IMR-90 (cell line): ENCODE measurements around the gene ROCK2. TPM values are rescaled to one million over a fixed set of nuclear protein-coding genes. Genes with fewer than 3 reads are reported as not detected.

Experiments used
- ATAC-seq: fragments of 200-7000 bp; cut with Tn5 transposase; 2 replicates; pipeline ENCODE4 v1.9.1; 2020; ENCODE audit warnings: low read depth, mild to moderate bottlenecking, moderate library complexity
- BruUV-seq: library from RNA; stranded (reverse); fragments of 400-500 nt; replicated peaks from 2 replicates; lab custom pipeline; 2021; lab: Mats Ljungman, UMichigan
- CTCF ChIA-PET: fragments of 300-600 bp; formaldehyde crosslinking; extraction: SDS; loops from one replicate; lab custom pipeline; 2021; ENCODE audit warnings: antibody characterized with exemption; lab: Yijun Ruan, JAX
- POLR2A ChIA-PET: fragments of 300-600 bp; sonication (Branson Sonifier 250); formaldehyde crosslinking; loops from one replicate; lab custom pipeline; 2022; ENCODE audit warnings: antibody characterized with exemption; ENCODE audit not compliant: unreplicated experiment; lab: Charles Lee
- DNase-seq: peaks from one replicate; pipeline ENCODE4 v3.0.0; 2013
- H2AFZ ChIP-seq: replicated peaks from 2 replicates; pipeline ENCODE3; 2013; ENCODE audit warnings: low read length, mild to moderate bottlenecking; ENCODE audit not compliant: poor library complexity
- H2AK5ac ChIP-seq: 2 replicates; pipeline ENCODE4 v1.6.1; 2013; ENCODE audit warnings: low read depth, low read length, inconsistent platforms
- H2AK9ac ChIP-seq: replicated peaks from 2 replicates; pipeline ENCODE3; 2013; ENCODE audit warnings: mild to moderate bottlenecking, low read depth, low read length, moderate library complexity; ENCODE audit not compliant: poor library complexity
- H2BK120ac ChIP-seq: 2 replicates; pipeline ENCODE4 v1.6.1; 2013; ENCODE audit warnings: low read depth, low read length, inconsistent platforms
- H2BK15ac ChIP-seq: 3 replicates; pipeline ENCODE4 v1.6.1; 2013; ENCODE audit warnings: low read depth, low read length, inconsistent platforms
- H2BK20ac ChIP-seq: 2 replicates; pipeline ENCODE4 v1.6.1; 2013; ENCODE audit warnings: low read depth, mild to moderate bottlenecking, inconsistent platforms, low read length, moderate library complexity
- H2BK5ac ChIP-seq: 2 replicates; pipeline ENCODE4 v1.6.1; 2013; ENCODE audit warnings: mild to moderate bottlenecking, low read depth, low read length, inconsistent platforms; ENCODE audit not compliant: poor library complexity, severe bottlenecking
- H3K14ac ChIP-seq: replicated peaks from 2 replicates; pipeline ENCODE4 v1.6.1; 2013; ENCODE audit warnings: low read depth, low read length, inconsistent platforms
- H3K18ac ChIP-seq: 2 replicates; pipeline ENCODE4 v1.6.1; 2013; ENCODE audit warnings: low read depth, low read length, control low read depth
- H3K23ac ChIP-seq: 2 replicates; pipeline ENCODE4 v1.6.1; 2013; ENCODE audit warnings: low read depth, low read length, inconsistent platforms
- H3K27ac ChIP-seq: 2 replicates; pipeline ENCODE4 v1.5.1; 2013; ENCODE audit warnings: mild to moderate bottlenecking, control low read depth, low read length; ENCODE audit not compliant: insufficient read depth
- H3K27me3 ChIP-seq: 2 replicates; pipeline ENCODE4 v1.6.1; 2013; ENCODE audit warnings: low read length; ENCODE audit not compliant: control insufficient read depth, insufficient read depth
- H3K36me3 ChIP-seq: 2 replicates; pipeline ENCODE4 v1.6.1; 2013; ENCODE audit warnings: low read length, mixed read lengths; ENCODE audit not compliant: control insufficient read depth, insufficient read depth
- H3K4ac ChIP-seq: 2 replicates; pipeline ENCODE4 v1.6.1; 2013; ENCODE audit warnings: low read depth, low read length, inconsistent platforms
- H3K4me1 ChIP-seq: 2 replicates; pipeline ENCODE4 v1.6.1; 2013; ENCODE audit warnings: low read length, mixed read lengths; ENCODE audit not compliant: control insufficient read depth, insufficient read depth
- H3K4me2 ChIP-seq: 2 replicates; pipeline ENCODE4 v1.6.1; 2013; ENCODE audit warnings: low read depth, mild to moderate bottlenecking, control low read depth, low read length, moderate library complexity
- H3K4me3 ChIP-seq: 2 replicates; pipeline ENCODE4 v1.5.1; 2013; ENCODE audit warnings: low read depth, mild to moderate bottlenecking, control low read depth, low read length, moderate library complexity; ENCODE audit not compliant: insufficient read depth
- H3K56ac ChIP-seq: 2 replicates; pipeline ENCODE4 v1.6.1; 2013; ENCODE audit warnings: low read length, inconsistent platforms; ENCODE audit not compliant: insufficient read depth; ENCODE audit errors: extremely low read depth
- H3K79me1 ChIP-seq, 2 experiments: 2 replicates each; pipeline ENCODE4 v1.6.1; 2013; ENCODE audit warnings: low read length in 2 of 2, inconsistent platforms in 1 of 2, low read depth in 1 of 2
- H3K9ac ChIP-seq: 2 replicates; pipeline ENCODE4 v1.6.1; 2013; ENCODE audit warnings: low read depth, low read length, control low read depth
- H3K9me1 ChIP-seq: 2 replicates; pipeline ENCODE4 v1.6.1; 2013; ENCODE audit warnings: low read length, inconsistent platforms; ENCODE audit not compliant: insufficient read depth
- H3K9me3 ChIP-seq: 2 replicates; pipeline ENCODE4 v1.6.1; 2013; ENCODE audit warnings: low read length; ENCODE audit not compliant: control insufficient read depth, insufficient read depth
- H4K20me1 ChIP-seq: 2 replicates; pipeline ENCODE4 v1.6.1; 2013; ENCODE audit warnings: low read length, inconsistent platforms; ENCODE audit not compliant: insufficient read depth
- H4K5ac ChIP-seq: 2 replicates; pipeline ENCODE4 v1.6.1; 2013; ENCODE audit warnings: mild to moderate bottlenecking, low read depth, low read length, control low read depth
- H4K8ac ChIP-seq, 2 experiments: 2 replicates each; pipeline ENCODE4 v1.6.1; 2013; ENCODE audit warnings: low read depth in 2 of 2, low read length in 2 of 2, control low read depth in 1 of 2, inconsistent platforms in 1 of 2
- H4K91ac ChIP-seq: 2 replicates; pipeline ENCODE4 v1.6.1; 2013; ENCODE audit warnings: low read depth, low read length, inconsistent platforms; ENCODE audit not compliant: insufficient read depth
- CEBPB ChIP-seq: IDR thresholded peaks from 2 replicates; pipeline ENCODE4 v1.6.1; 2012; ENCODE audit warnings: low read depth, low read length, improper control_type of control experiment
- MXI1 ChIP-seq: IDR thresholded peaks from 2 replicates; pipeline ENCODE4 v1.6.1; 2012; ENCODE audit warnings: low read depth, mild to moderate bottlenecking, low read length, moderate library complexity, borderline replicate concordance
- WGBS, 2 experiments: methylation state at CpG; one replicate each; pipeline versions ENCODE4 v1.1.5 to v1.1.7; 2013; ENCODE audit warnings: missing lambda C conversion rate in 2 of 2; ENCODE audit not compliant: insufficient read length in 1 of 2; ENCODE audit errors: extremely low coverage in 2 of 2; 5-methylcytosine and 5-hydroxymethylcytosine counted together
- dilution Hi-C: fragments of 300-500 bp; cut with HindIII; formaldehyde crosslinking; loops from one replicate; pipeline ENCODE4 v1.14.3; 2018; ENCODE audit warnings: low sequenced_read_pairs; ENCODE audit not compliant: unreplicated experiment
- in situ Hi-C: fragments of 300-500 bp; cut with MboI; formaldehyde crosslinking; loops from 3 replicates; pipeline ENCODE4 v1.14.3; 2019; ENCODE audit warnings: low sequenced_read_pairs, inconsistent platforms, mixed read lengths
- intact Hi-C: fragments of 100-400 bp; cut with micrococcal nuclease; formaldehyde crosslinking; loops from 2 replicates; pipeline ENCODE4 v1.10.0; 2022
- polyA plus RNA-seq, 3 experiments: library from polyadenylated mRNA; depleted of rRNA; stranded (reverse); fragments of >200 nt; gene quantifications; 2 replicates each; pipeline ENCODE4 v1.2.3, GENCODE V29; 2012; ENCODE audit warnings: low replicate concordance in 1 of 3
- total RNA-seq: library from RNA; depleted of rRNA; stranded (reverse); fragments of >200 nt; gene quantifications from 2 replicates; pipeline ENCODE4 v1.2.3, GENCODE V29; 2012

Gene ROCK2
- total and polyA plus RNA-seq, 2 of the 4 experiments (the other 2 are of a cell fraction) = 9.0 to 28.3 TPM

DNA sequence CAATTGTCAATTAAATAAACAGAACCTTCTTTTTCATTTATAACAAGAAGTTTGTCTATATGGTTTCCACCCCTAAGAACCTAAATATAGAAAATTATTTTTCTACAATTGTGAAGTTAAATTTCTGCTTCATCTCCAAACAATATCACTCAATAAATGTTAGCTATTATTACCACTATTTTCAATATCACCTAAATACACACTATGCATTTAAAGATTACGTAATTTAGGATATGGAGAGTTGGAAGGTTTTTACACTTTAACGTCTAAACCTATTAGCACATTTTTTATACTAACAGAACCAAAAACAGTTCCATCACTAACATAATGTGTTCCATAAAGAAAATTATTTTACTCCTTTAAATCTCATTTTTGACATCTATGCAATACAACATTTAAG, 48.0 kb downstream of the ROCK2 start:
- no peak overlapping the region for H3K4ac ChIP-seq
- no peak overlapping the region for H3K23ac ChIP-seq
- H2BK15ac ChIP-seq = no peak overlapping the region
- no peak overlapping the region for H3K14ac ChIP-seq
- ATAC-seq = no peak
- no peaks in the 10 kb centered on the region; the same call in 1 of the 2 replicates for H3K4me1 ChIP-seq
- no peak overlapping the region for H2BK5ac ChIP-seq
- no peak overlapping the region for H2AK5ac ChIP-seq
- no peak overlapping the region for H2AK9ac ChIP-seq
- no peak overlapping the region for H3K9ac ChIP-seq
- BruUV-seq = no TSS peak
- DNase-seq = no peak
- no CpG with 5 or more reads among the region's 2 CpGs for WGBS, 2 experiments
- dilution Hi-C loops (no loop called here), in situ Hi-C loops (no loop called here), intact Hi-C loops (no loop called here)
- ChIA-PET POLR2A (no interaction called here), CTCF (interaction anchor here (0.6 to 1.3 kb wide), 2 partner anchors 10 to 1466 kb away, joined by 3 read pairs; no protein-coding TSS in a partner anchor)
- no peak overlapping the region for H2BK120ac ChIP-seq
- H4K5ac ChIP-seq = no peak overlapping the region
- H3K4me3 ChIP-seq = no peak overlapping the region
- no peak overlapping the region for H3K18ac ChIP-seq
- no peak overlapping the region for H2BK20ac ChIP-seq
- no peaks in the 10 kb centered on the region for H3K27me3 ChIP-seq
- H3K9me1 ChIP-seq = peaks cover 3% of the 10 kb centered on the region; the same call in 1 of the 2 replicates
- H2AFZ ChIP-seq = no peak overlapping the region
- H4K91ac ChIP-seq = no peak overlapping the region
- no peaks in the 10 kb centered on the region for H3K9me3 ChIP-seq
- H3K79me1 ChIP-seq = peaks cover 12 to 53% of the 10 kb centered on the region in 2 experiments
- TF ChIP-seq CEBPB = 0 out of 2 replicates have a peak, but pooled peaks have one; percentile 32
- no peak for TF ChIP-seq MXI1
- H3K27ac ChIP-seq = no peak overlapping the region
- peaks cover 67% of the 10 kb centered on the region for H4K20me1 ChIP-seq
- H3K4me2 ChIP-seq = no peak overlapping the region
- no peaks in the 10 kb centered on the region for H3K36me3 ChIP-seq
- no peak overlapping the region for H4K8ac ChIP-seq
- H3K56ac ChIP-seq = no peak overlapping the region
